GM12878 (cell line): Measurements from ENCODE around the gene ACAP2.

Experiments
- MAX ChIP-seq: IDR thresholded peaks from 2 replicates; pipeline ENCODE4 v1.6.1; 2012; ENCODE audit warnings: low read depth, low read length, improper control_type of control experiment
- MLLT1 ChIP-seq: fragments of 450-650 bp; IDR thresholded peaks from 2 replicates; pipeline ENCODE4 v1.6.1; 2016; ENCODE audit warnings: mild to moderate bottlenecking
- RBBP5 ChIP-seq: fragments of 200-600 bp; sonication (generic); conservative IDR thresholded peaks from 2 replicates; pipeline ENCODE4 v1.6.1; 2016
- ZNF24 ChIP-seq: fragments of 450-650 bp; IDR thresholded peaks from 2 replicates; pipeline ENCODE4 v1.6.1; 2017; ENCODE audit warnings: antibody characterized with exemption, mild to moderate bottlenecking

DNA sequence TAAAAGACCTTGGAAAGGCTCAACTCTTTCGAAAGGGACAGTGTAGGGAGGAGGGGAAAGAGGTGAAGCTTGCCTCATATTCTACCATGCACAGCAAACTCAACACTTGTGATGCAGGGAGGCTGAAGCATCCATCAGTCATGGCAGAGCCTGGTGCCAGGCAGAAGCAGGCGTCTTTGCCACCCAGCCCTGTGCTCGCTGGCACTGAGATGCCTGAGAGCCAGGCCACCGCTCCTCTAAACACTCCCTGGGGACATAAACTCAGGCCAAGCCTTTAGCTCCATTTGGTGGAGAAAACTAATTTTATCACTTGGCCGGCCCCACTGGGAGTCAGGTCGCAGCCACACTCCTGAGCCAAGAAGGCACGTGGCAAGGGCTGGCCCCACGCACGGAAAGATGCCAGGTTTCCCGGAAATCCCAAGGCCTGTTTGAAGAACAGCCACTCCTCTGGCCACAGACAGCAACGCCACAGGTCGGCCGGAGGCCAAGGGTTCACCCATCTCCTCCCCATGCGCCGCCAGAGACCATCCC, 202.6 kb downstream of the ACAP2 start:
- TF ChIP-seq ZNF24 (no peak), RBBP5 (no peak), MLLT1 (no peak), MAX (no peak)
